Medulla oblongata (tissue), 1 donor: ENCODE data around the gene AGPAT4.

Experiments
- DNase-seq: peaks from one replicate; pipeline ENCODE4 v3.0.0-alpha.2; 2015; ENCODE audit errors: extremely low spot score

The AGPAT4 gene

DNA sequence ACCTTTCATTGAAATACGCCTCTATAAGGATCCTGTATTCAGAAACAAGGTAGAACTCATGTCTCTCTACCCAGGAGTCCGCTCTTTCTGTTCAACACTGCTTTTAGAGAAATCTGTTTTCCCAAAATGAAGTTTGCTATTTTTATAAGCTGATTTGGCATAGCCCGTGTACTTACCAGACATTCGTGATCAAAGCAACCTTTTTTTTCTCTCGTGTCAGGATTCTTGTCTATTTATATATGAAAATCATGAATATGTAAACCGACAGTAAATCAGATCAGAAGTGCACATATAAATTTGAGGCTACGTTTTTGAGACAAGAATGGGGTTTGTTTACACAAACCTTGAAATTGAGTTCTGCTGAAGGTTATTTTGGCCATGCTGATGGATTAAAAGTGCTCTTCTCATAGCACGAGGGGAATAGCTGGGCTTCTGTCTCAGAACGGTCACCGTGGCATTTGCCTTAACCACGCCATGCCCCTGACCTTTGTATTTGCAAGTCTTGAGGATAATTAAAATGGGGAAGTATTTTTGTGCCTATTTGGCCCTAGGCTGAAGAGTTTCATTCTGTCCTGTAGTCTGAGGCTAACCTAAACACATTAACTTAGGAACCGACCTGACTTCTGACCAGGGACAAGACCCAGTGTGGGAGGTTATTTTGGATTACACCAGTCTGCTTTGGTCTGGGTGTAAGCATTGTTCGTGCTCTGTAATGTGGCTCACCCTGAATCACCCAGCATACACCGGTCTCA is 163.7 kb downstream of the AGPAT4 start:
- no peak for DNase-seq

DNA sequence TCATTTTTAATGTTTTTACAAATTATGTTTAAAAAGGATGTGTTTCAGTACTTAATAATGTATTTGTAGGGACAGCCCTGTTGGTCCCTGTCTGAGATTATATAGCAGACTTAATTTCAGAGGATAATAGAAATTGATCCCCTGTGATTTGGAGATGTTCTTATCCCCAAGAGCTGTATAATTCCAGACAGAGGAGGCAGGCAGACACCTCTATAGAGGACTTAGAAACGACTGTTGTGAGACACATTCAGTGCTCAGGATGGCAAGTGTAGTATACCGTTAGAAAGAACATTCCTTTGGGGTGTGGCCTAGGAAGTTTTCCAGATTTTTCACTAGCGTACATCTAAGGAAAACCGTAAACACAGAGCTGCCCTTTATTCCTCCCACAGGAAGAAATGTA is 164.5 kb downstream of the AGPAT4 start:
- no peak for DNase-seq

DNA sequence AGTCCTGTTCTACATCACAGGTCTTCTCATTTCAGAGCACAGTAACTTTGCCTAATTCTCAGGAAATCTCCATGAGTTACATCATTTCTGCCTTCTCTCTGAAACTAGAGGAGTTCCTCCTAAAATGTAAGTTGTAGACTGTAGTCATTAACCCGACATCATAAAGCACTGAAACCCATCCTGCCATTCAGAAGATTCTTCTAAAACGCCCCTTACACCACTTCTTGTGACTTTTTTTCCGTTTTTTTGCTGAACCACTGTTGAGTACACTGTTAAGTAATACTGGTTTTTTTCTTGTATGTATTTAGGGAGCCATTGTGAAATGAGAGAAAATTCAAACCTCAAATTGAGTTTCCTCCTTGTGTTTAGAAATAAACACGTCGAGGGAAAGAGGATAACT is 164.9 kb downstream of the AGPAT4 start:
- DNase-seq, result no peak

DNA sequence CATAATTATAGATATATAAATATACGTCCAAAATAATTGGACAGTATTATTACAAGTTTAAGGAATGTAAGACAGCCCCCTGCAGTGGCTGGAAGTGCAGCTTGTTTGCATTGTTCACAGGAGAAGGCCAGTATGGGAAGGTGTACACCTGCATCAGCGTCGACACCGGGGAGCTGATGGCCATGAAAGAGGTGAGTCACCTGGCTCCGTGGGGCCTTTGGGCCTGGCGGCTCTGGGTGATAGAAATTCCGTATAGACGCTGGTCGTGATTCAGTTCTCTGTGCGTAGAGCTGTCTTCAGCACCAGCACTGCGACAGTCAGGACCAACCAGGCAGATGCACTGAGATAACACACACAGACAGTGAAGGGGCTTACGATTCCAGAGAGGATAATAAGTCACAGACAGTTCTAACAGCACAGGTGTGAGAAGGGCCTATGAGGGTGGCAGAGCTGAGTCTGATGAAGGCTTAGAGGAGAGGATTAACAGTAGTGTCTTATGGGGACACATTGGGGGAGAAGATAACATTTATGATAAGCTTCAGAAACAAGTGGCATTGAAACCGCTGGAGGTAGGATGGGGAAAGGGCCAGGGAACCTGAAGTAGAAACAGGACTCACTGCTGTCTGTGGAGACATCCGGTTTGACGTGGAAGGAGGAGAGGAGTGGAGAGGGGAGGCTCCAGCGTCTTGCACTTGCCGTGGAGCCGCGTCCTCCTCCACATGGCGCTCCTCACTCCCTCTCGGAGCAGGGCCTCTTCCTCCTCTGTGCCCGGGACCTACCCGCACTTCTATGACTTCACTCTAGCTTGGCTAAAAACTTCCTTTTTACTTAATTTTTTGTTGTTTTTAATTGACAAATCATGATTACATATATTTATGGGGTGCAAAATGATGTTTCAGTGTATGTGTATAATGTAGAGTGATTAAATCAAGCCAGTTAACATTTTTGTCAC is 165.8 kb downstream of the AGPAT4 start:
- DNase-seq, result no peak

DNA sequence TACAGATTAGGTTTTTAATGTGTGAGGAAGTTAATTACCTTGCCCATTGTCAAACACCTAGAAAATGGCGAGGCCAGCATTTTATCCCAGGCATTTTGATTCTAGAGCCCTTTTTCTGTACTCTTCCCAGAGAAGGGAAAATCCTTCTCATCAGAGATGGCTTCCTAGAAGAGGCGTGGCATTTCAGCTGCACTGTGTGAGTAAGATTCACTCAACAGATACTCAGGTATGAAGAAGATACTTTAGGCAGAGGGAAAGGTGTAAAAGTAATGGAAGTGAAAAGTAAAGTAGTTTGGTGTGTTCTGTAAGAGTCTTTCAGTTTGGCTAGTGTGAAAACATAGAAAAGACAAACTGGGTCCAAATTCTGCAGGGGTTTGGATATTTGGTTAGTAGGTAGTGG is 168.5 kb downstream of the AGPAT4 start:
- no peak for DNase-seq

DNA sequence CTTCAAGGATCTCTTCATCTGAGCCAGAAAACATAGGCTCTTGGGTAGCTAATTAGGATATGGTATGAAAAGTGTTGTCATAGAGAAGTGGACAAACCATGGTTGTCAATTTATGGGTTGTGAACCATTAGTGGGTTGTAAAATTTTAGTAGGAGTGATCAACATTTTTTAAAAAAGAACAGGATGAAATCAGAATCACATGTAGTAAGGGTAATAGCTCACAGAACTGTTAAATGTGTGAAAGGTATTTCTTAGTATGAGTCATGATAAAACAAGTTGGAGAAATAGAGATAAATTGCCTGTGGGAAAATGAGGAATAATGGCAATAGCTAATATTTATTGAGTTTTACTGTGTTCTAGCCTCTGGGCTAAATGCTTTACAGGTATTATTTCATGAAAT is 168.9 kb downstream of the AGPAT4 start:
- no peak for DNase-seq

DNA sequence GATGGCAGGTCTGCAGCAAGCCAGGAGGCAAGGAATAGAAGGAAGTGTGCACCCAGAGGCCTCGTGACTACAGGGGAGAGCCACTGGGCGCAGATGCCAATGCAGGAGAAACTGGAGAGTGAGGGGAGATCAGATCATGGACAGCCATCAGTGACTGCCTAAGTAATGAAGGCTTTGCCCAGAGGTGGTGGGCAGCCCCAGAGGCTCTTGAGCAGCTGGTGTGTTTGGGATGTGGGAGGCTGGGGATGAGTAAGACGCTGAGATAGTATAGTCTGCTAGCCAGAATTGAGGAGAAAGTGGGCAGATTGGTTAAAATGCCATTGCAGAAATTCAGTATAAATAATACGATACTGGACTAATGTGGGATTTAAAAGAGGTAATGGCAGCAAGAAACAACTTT is 170.4 kb downstream of the AGPAT4 start:
- no peak for DNase-seq

DNA sequence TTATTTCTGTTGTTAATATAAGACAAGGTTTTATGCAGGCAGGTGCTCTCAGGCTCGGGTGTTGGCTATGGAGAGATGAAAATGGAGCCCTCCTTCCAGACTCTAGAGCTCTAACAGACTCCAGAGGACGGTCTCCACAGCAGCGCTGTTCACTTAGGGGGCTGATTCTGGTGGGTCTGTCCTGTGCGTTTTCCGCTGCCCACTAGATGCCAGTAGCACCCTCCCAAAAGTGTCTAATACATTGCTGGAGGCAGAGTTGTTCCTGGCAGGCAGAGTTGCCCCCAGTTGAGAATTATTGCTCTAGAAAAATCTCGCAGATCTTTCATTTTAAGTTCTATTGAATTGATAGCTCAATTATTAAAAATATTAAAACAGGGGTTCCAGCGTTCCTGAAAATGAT is 172.3 kb downstream of the AGPAT4 start:
- peak; percentile 61 for DNase-seq

DNA sequence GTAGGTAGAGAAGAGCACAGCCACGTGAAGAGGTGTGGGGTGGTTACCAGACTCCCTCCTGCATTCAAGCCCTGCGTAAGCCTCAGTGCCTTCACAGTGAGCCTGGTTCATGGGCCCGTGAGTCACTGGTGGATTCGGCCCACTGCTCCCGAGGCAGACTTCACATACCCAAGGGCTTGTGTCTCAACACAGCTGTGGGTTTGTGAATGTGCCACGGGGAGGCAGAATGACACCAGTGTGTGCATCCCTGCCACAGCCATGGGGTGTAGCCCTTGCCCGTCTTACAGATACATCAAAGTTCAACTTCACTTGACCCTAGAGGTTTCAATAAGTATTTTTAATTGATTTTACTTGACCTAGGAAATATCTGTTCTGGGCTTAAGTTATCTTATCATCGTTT is 173.8 kb downstream of the AGPAT4 start:
- DNase-seq, result peak; percentile 70

DNA sequence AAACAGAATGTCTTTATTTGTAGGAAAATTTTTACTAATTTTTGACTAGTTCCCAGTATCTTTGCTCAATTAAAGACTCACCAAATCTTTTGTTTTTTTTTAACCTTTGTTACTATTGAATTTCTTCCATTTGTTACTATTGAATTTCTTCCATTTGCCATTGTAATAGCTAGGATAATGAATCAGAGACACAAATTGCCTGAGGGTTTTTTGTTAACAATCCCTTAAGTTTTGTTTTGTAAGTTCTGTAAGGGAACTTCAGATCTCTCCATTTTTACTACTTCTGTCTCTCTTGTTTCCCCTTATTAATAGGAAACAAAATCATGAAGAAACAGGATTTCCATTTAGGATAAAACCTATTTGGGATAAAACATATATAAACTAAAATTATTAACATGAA is 177.9 kb downstream of the AGPAT4 start:
- no peak for DNase-seq

DNA sequence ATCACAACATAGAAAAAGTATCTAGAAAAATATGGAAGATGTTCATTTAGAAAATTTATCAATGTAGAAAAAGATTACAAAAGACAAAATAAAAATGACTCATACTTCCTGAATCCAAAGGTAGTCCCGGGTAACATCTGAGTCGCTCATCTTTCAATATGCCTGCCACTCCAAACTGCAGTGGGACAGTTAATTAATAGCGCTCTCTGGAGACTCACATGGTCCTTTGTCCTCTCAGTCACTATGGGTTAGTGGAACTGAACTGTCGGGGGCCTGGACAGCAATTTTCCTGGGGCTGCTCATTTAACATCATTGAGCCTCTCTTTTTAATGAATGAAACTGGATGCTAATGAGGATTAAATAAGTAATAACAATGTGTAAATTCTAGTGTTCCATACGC is 178.9 kb downstream of the AGPAT4 start:
- no peak for DNase-seq

DNA sequence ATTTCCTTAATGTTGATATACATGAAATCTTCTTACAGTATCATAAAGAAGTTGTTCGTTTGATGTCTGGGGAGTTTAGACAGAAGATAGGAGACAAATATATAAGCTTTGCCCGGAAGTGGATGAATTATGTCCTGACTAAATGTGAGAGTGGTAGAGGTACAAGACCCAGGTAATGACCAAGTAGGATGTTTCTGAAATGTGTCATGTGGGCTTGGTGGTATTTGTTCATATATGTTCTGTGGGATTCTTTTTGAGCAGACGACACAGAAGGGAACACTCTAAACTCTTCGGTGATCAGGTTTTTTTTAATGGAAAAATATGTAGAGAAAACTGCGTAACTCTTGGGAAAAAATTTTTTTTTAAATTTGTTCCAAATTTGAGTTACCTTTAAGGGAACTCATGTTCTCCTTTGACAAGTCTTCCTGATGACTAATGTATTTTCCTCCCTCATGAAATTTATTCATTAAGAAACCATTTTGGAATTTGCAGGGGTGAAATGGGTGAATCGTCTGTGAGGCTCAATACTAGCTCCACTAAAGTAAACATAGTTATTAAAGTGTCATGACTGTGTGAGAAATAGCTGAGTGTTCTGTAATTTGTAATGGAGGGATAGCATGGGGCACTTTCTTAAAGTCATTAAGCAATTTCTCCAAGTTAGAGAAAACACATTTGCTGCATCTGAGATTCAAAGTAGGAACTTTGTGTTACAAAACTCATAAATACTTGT is 181.7 kb downstream of the AGPAT4 start:
- no peak for DNase-seq

DNA sequence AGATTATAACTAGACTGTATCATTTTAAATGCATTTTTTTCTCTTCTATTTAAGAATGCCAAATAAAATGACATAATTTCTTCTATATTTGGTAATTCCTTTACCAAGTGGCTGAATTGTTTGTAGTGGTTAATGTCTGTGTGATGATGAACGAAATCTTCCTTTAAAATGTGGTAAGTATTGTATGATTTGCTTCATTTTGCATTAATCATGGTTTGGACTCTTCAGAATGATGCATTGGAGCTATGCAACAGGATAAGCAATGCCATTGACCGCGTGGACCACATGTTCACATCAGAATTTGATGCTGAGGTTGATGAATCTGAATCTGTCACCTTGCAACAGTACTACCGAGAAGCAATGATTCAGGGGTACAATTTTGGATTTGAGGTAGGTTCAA is 182.7 kb downstream of the AGPAT4 start:
- DNase-seq, result no peak

DNA sequence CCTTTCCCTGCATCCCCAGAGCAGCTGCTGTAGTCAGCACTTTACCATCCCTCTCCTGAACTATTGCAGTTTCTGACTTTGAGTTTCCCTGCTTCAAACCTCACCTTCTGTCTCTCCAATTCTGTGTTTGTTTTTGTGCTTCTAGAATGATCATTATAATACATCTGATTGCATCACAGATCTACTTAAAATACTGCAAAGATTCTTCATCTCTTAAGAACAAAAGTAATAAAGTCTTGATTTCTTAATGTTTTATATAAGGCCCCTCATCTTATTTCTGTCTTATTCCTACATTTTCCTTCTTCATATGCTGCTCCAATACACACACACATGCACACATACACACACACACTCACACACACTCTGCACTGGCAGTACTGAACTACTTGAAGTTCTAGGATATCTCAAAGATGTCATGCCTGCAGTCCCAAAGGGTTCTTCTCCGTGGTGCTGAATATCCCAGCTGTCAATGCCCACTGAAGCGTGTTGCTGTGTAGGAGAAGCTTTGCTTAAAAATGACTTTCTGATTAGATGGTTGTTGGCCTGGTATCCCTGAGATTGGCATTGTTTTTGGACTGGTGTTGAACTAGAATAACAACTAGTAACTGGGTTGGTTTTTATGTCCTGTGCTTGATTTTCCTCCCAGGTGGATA is 185.1 kb downstream of the AGPAT4 start:
- no peak for DNase-seq

DNA sequence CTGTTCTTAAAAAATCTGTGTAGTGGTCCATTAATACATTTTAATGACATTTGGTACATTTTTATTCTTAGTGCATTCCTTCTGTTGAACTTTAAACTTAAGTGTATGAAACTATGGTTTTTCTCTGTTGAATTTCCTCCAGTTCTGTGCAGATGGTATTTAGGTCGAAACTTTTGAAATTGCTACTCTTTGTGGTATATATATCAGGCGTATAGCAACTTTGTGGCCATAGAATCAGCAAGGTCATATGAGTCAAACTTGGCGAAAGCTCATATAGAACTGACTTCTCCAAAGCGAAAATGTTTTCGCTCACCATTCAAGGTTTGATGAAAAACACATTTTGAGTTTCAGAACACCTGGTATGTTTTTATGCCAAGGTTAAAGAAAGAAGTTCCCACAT is 188.6 kb downstream of the AGPAT4 start:
- DNase-seq, result no peak

DNA sequence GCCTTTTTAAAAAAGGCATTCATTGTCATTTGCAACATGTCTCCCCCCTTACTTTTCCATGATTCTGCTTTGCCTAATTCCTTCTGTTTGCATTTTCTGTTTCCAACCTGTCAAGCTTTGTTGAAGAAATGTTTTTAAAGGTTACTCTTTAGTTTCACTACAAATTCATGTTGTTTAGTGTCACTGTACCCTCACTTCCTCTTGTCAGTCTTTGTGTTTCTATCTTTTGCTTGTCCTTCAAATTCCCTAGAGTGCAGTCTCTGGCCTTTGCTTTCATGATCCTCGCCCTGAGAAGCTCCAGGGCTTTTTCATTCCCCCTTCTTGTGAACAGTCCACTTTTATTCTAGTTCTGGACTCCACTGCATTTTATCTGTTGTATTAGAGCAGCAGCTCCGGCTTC is 191.6 kb downstream of the AGPAT4 start:
- no peak for DNase-seq

DNA sequence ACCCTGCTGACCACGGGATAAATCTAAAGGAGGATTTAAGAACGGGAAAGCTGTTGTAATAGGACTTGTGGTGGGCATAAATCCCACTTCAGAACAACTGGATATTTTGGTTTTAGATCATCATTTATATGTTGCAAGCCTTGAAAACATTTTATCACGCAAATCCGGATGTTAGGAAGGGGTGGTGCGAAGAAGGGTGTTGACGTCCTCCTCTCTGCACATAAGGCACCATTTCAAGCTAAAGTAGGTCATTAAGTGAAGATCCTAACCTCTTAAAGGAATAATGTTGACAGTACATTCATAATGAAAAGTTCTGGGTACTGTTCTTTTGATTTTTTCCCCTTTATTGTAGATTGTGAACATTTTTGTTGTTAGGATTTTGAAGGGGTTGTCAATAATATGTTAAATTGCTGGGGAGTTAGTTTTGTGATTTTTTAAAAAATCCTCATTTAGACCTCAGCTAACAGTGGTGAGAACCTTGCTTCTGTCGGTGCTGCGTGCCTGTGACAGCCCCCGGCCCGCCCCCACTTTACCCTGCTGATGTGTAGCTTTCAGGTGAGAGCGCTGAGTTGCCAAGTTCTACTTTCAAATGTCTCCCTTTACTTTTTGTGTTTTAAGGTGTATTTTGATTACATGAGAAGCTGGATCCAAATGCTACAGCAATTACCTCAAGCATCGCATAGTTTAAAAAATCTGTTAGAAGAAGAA is 193.4 kb downstream of the AGPAT4 start:
- no peak for DNase-seq
